ENCODE data around the gene PROSER3. TPM values are rescaled to one million over a fixed set of nuclear protein-coding genes. Genes with fewer than 3 reads are reported as not detected.
A peak's percentile ranks its signal among the peaks of the same experiment; 100 is the strongest.

Gene PROSER3
- polyA plus RNA-seq, 3 donors, result 1.8 to 14.7 (median 2.9) TPM

DNA sequence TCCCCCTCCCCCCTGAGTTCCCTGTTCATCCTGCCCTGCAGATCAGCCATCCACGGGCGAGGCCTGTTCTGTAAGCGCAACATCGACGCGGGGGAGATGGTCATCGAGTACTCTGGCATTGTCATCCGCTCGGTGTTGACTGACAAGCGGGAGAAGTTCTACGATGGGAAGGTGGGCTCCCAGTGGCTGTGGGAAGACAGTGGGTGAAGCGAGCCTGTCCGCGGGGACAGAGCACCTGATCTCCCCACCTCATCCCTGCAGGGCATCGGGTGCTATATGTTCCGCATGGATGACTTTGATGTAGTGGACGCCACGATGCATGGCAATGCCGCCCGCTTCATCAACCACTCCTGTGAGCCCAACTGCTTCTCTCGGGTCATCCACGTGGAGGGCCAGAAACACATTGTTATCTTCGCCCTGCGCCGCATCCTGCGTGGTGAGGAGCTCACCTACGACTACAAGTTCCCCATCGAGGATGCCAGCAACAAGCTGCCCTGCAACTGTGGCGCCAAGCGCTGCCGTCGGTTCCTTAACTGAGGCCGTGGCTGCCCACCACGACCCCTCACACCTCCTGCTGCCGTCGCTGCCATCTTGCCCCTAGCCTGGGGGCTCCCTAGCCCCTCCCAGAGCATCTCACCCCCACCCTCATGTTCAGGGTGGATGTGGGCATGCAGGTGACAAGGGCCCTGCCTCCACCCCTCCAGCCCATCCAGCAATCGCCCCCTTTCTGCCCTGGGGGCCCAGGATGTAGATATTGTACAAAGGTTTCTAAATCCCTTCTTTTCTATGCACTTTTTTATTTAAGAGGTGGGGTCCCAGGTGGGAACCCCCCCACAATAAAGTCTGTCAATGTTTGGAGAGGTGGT lies 19.7 kb upstream of the PROSER3 start:
- H3K27ac ChIP-seq (ENCODE audit: low read depth in 1 of 2, low read length in 2 of 2), result peak overlapping the region in 1 of 2 donors; percentile 18

DNA sequence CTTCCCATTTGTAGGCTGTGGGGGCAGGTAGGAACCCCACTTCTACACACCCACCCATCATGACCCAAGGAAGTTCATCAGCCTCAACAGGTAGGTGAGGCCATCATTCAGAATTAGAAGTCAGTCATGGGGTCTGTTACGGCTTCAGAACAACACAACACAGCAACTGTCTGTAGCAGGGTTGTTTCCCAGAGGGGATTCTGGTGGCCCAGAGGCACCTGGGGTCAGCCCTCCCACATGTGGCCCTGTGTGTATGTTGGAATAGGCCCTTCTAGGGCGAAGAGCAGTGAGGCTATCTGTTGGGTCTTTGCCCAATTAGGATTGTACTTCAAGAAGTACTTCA lies 19.1 kb upstream of the PROSER3 start:
- H3K27me3 ChIP-seq (ENCODE audit: control insufficient read depth in 2 of 2, insufficient read depth in 2 of 2, low read length in 2 of 2), result no peaks in the 10 kb centered on the region
- Mint-ChIP-seq H3K4me1 (peaks cover 32% of the 10 kb centered on the region), H3K36me3 (peaks cover 48 to 65% of the 10 kb centered on the region in 2 donors), H3K27ac (no peak overlapping the region), H3K27me3 (ENCODE audit: low read depth in 3 of 3) (no peaks in the 10 kb centered on the region), H3K4me3 (no peak overlapping the region), H3K9me3 (no peaks in the 10 kb centered on the region)
- peaks cover 45 to 58% of the 10 kb centered on the region in 2 donors for H3K36me3 ChIP-seq (replicated peaks in 1 of 2; ENCODE audit: control insufficient read depth in 1 of 2, insufficient read depth in 2 of 2, low read length in 2 of 2)
- WGBS (ENCODE audit: insufficient coverage), result 86% methylated on average over 1 of the region's 2 CpGs
- H3K9me3 ChIP-seq (replicated peaks in 1 of 2; ENCODE audit: control insufficient read depth in 1 of 2, insufficient read depth in 1 of 2, low read length in 2 of 2), result no peaks in the 10 kb centered on the region
- H3K79me2 ChIP-seq (ENCODE audit: insufficient read depth, low read length), result peaks cover 29% of the 10 kb centered on the region
- H3K4me1 ChIP-seq (ENCODE audit: control insufficient read depth in 1 of 2, insufficient read depth in 2 of 2, low read length in 2 of 2), result peaks cover 36 to 46% of the 10 kb centered on the region in 2 donors
- no peak overlapping the region for H3K4me2 ChIP-seq (replicated peaks; ENCODE audit: extremely low read depth, low read length, poor library complexity, severe bottlenecking)
- DNase-seq, result no peak
- H3K27ac ChIP-seq (ENCODE audit: low read depth in 1 of 2, low read length in 2 of 2), result peak overlapping the region in 1 of 2 donors; percentile 5
- intact Hi-C loops (cut with micrococcal nuclease), result no loop called here
- no peak overlapping the region for H2AFZ ChIP-seq (ENCODE audit: insufficient read depth, low read depth, low read length, poor library complexity, severe bottlenecking)
- H4K20me1 ChIP-seq (ENCODE audit: insufficient read depth, low read length), result peaks cover 57% of the 10 kb centered on the region
- no peak overlapping the region for H3K9ac ChIP-seq (ENCODE audit: insufficient read depth, low read length, poor library complexity, severe bottlenecking)
- H3K4me3 ChIP-seq (replicated peaks in 1 of 3; ENCODE audit: low read depth in 2 of 3, low read length in 3 of 3), result no peak overlapping the region
- TF ChIP-seq, protein P1, sequence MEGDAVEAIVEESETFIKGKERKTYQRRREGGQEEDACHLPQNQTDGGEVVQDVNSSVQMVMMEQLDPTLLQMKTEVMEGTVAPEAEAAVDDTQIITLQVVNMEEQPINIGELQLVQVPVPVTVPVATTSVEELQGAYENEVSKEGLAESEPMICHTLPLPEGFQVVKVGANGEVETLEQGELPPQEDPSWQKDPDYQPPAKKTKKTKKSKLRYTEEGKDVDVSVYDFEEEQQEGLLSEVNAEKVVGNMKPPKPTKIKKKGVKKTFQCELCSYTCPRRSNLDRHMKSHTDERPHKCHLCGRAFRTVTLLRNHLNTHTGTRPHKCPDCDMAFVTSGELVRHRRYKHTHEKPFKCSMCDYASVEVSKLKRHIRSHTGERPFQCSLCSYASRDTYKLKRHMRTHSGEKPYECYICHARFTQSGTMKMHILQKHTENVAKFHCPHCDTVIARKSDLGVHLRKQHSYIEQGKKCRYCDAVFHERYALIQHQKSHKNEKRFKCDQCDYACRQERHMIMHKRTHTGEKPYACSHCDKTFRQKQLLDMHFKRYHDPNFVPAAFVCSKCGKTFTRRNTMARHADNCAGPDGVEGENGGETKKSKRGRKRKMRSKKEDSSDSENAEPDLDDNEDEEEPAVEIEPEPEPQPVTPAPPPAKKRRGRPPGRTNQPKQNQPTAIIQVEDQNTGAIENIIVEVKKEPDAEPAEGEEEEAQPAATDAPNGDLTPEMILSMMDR (IDR thresholded peaks at IDR 0.05), result no peak

More for the DNA sequence above, 19.7 kb upstream of the PROSER3 start:
- Mint-ChIP-seq H3K4me3 (no peak overlapping the region), H3K9me3 (no peaks in the 10 kb centered on the region), H3K27me3 (ENCODE audit: low read depth in 3 of 3) (no peaks in the 10 kb centered on the region), H3K36me3 (peaks cover 50 to 71% of the 10 kb centered on the region in 2 donors), H3K4me1 (peaks cover 28% of the 10 kb centered on the region), H3K27ac (peak overlapping the region in 4 of 7 donors; percentile 23 to 70 (median 44))
- TF ChIP-seq, protein P1 (IDR thresholded peaks at IDR 0.05), result no peak
- no peak for DNase-seq
- peaks cover 30 to 40% of the 10 kb centered on the region in 2 donors for H3K4me1 ChIP-seq (ENCODE audit: control insufficient read depth in 1 of 2, insufficient read depth in 2 of 2, low read length in 2 of 2)
- no peaks in the 10 kb centered on the region for H3K9me3 ChIP-seq (replicated peaks in 1 of 2; ENCODE audit: control insufficient read depth in 1 of 2, insufficient read depth in 1 of 2, low read length in 2 of 2)
- H3K27me3 ChIP-seq (ENCODE audit: control insufficient read depth in 2 of 2, insufficient read depth in 2 of 2, low read length in 2 of 2), result no peaks in the 10 kb centered on the region
- H3K36me3 ChIP-seq (replicated peaks in 1 of 2; ENCODE audit: control insufficient read depth in 1 of 2, insufficient read depth in 2 of 2, low read length in 2 of 2), result peaks cover 51 to 64% of the 10 kb centered on the region in 2 donors
- H3K79me2 ChIP-seq (ENCODE audit: insufficient read depth, low read length), result peaks cover 24% of the 10 kb centered on the region
- intact Hi-C loops (cut with micrococcal nuclease), result no loop called here
- H3K4me3 ChIP-seq (replicated peaks in 1 of 3; ENCODE audit: low read depth in 2 of 3, low read length in 3 of 3), result no peak overlapping the region
- no peak overlapping the region for H2AFZ ChIP-seq (ENCODE audit: insufficient read depth, low read depth, low read length, poor library complexity, severe bottlenecking)
- no peak overlapping the region for H3K9ac ChIP-seq (ENCODE audit: insufficient read depth, low read length, poor library complexity, severe bottlenecking)
- WGBS (ENCODE audit: insufficient coverage), result 92% methylated on average over 24 of the region's 37 CpGs
- H3K4me2 ChIP-seq (replicated peaks; ENCODE audit: extremely low read depth, low read length, poor library complexity, severe bottlenecking), result no peak overlapping the region
- H4K20me1 ChIP-seq (ENCODE audit: insufficient read depth, low read length), result peaks cover 62% of the 10 kb centered on the region

All from CD14-positive monocyte (primary cell).